GM23338 (cell line): ENCODE measurements around the gene EGFL8. TPM values are rescaled to one million over a fixed set of nuclear protein-coding genes. Genes with fewer than 3 reads are reported as not detected.

Source experiments
- ATAC-seq: fragments of 200-7000 bp; cut with Tn5 transposase; 3 replicates; pipeline ENCODE4 v1.9.1; 2020
- DNase-seq: peaks from one replicate; pipeline ENCODE4 v3.0.0-alpha.2; 2015; ENCODE audit warnings: low spot score
- H2AFZ ChIP-seq: fragments of 200-600 bp; sonication (generic); 2 replicates; pipeline ENCODE4 v1.8.0; 2016; ENCODE audit warnings: antibody characterized with exemption, mild to moderate bottlenecking, moderate library complexity
- H3F3A ChIP-seq: fragments of 200-600 bp; sonication (generic); replicated peaks from 2 replicates; pipeline ENCODE4 v1.8.0; 2017; ENCODE audit warnings: antibody characterized with exemption, mixed run types, low read depth
- H3K27ac ChIP-seq: fragments of 200-600 bp; sonication (generic); 2 replicates; pipeline ENCODE4 v1.6.1; 2016; ENCODE audit warnings: low read depth
- H3K27me3 ChIP-seq: fragments of 200-600 bp; sonication (generic); 2 replicates; pipeline ENCODE4 v1.8.0; 2016; ENCODE audit warnings: mild to moderate bottlenecking, mixed run types, moderate library complexity; ENCODE audit not compliant: insufficient read depth
- H3K36me3 ChIP-seq: fragments of 200-600 bp; sonication (generic); 2 replicates; pipeline ENCODE4 v1.8.0; 2016; ENCODE audit warnings: mild to moderate bottlenecking; ENCODE audit not compliant: insufficient read depth
- H3K4me1 ChIP-seq: fragments of 200-600 bp; sonication (generic); 2 replicates; pipeline ENCODE4 v1.8.0; 2016; ENCODE audit warnings: mild to moderate bottlenecking, moderate library complexity; ENCODE audit not compliant: insufficient read depth
- H3K4me2 ChIP-seq: fragments of 200-600 bp; sonication (generic); 2 replicates; pipeline ENCODE4 v1.7.1; 2017; ENCODE audit warnings: mixed run types
- H3K4me3 ChIP-seq: fragments of 200-600 bp; sonication (generic); 2 replicates; pipeline ENCODE4 v1.6.1; 2016; ENCODE audit warnings: mixed run types
- H3K79me2 ChIP-seq: fragments of 200-600 bp; sonication (generic); replicated peaks from 2 replicates; pipeline ENCODE4 v1.8.0; 2017; ENCODE audit warnings: mild to moderate bottlenecking; ENCODE audit not compliant: insufficient read depth
- H3K9me2 ChIP-seq: fragments of 200-600 bp; sonication (generic); 2 replicates; pipeline ENCODE4 v1.8.0; 2017; ENCODE audit not compliant: insufficient read depth
- H4K20me1 ChIP-seq: fragments of 200-600 bp; sonication (generic); replicated peaks from 2 replicates; pipeline ENCODE4 v1.8.0; 2017; ENCODE audit warnings: mild to moderate bottlenecking; ENCODE audit not compliant: insufficient read depth
- H3K27ac Mint-ChIP-seq: 2 replicates; pipeline ENCODE4 v1.8.0; 2020; ENCODE audit warnings: inconsistent platforms, mild to moderate bottlenecking, moderate library complexity, mixed read lengths
- H3K27me3 Mint-ChIP-seq: 3 replicates; pipeline ENCODE4 v1.8.0; 2022; ENCODE audit warnings: low read depth, mild to moderate bottlenecking, moderate library complexity, mixed read lengths, inconsistent platforms; ENCODE audit not compliant: insufficient read depth, poor library complexity
- H3K36me3 Mint-ChIP-seq: 3 replicates; pipeline ENCODE4 v1.8.0; 2021; ENCODE audit warnings: low read depth, mild to moderate bottlenecking, inconsistent platforms, moderate library complexity, mixed read lengths
- H3K4me1 Mint-ChIP-seq: 3 replicates; pipeline ENCODE4 v1.8.0; 2020; ENCODE audit warnings: mild to moderate bottlenecking, inconsistent platforms, mixed read lengths
- H3K4me3 Mint-ChIP-seq: 3 replicates; pipeline ENCODE4 v1.8.0; 2021; ENCODE audit warnings: moderate library complexity, mild to moderate bottlenecking, inconsistent platforms, mixed read lengths
- H3K9me3 Mint-ChIP-seq: 3 replicates; pipeline ENCODE4 v1.8.0; 2020; ENCODE audit warnings: moderate library complexity, mild to moderate bottlenecking, inconsistent platforms, mixed read lengths
- CREB1 ChIP-seq: fragments of 250-450 bp; sonication (Bioruptor Pico); IDR thresholded peaks from 2 replicates; pipeline ENCODE4 v1.5.0; 2020; ENCODE audit warnings: low read depth, mild to moderate bottlenecking, moderate library complexity
- CTCF ChIP-seq, 2 experiments: fragments of 200-600 bp in 1 of 2; sonication (generic) in 1 of 2; conservative IDR thresholded peaks; 2 replicates each; pipeline versions ENCODE4 v1.5.1 to v1.6.1; 2016 to 2017; ENCODE audit warnings: antibody characterized with exemption in 2 of 2, low read depth in 2 of 2, mild to moderate bottlenecking in 2 of 2, moderate library complexity in 1 of 2
- ETS1 ChIP-seq: IDR thresholded peaks from 2 replicates; pipeline ENCODE4 v1.6.1; 2016; ENCODE audit warnings: antibody characterized with exemption
- EZH2 ChIP-seq: fragments of 200-600 bp; sonication (generic); IDR thresholded peaks from one replicate; pipeline ENCODE4 v1.8.0; 2017; ENCODE audit warnings: antibody characterized with exemption, mild to moderate bottlenecking, low read depth; ENCODE audit not compliant: unreplicated experiment
- EZH2phosphoT487 ChIP-seq: fragments of 200-600 bp; sonication (generic); IDR thresholded peaks from one replicate; pipeline ENCODE4 v1.8.1; 2018; ENCODE audit warnings: antibody characterized with exemption; ENCODE audit not compliant: unreplicated experiment
- JUNB ChIP-seq: IDR thresholded peaks from one replicate; pipeline ENCODE4 v1.6.1; 2016; ENCODE audit warnings: antibody characterized with exemption; ENCODE audit not compliant: unreplicated experiment
- NANOG ChIP-seq: IDR thresholded peaks from 2 replicates; pipeline ENCODE4 v1.6.1; 2016; ENCODE audit warnings: antibody characterized with exemption, borderline replicate concordance
- POLR2AphosphoS5 ChIP-seq: IDR thresholded peaks from 2 replicates; pipeline ENCODE4 v1.6.1; 2016; ENCODE audit warnings: antibody characterized with exemption, low read depth
- REST ChIP-seq: IDR thresholded peaks from one replicate; pipeline ENCODE4 v1.6.1; 2018; ENCODE audit warnings: antibody characterized with exemption; ENCODE audit not compliant: unreplicated experiment
- STAT1 ChIP-seq: IDR thresholded peaks from one replicate; pipeline ENCODE4 v1.6.1; 2016; ENCODE audit warnings: antibody characterized with exemption; ENCODE audit not compliant: unreplicated experiment
- ZNF114 ChIP-seq: fragments of 250-450 bp; sonication (Bioruptor Pico); IDR thresholded peaks from 2 replicates; pipeline ENCODE4 v1.5.0; 2020; ENCODE audit warnings: mild to moderate bottlenecking, moderate library complexity
- ZNF331 ChIP-seq: fragments of 250-450 bp; sonication (Bioruptor Pico); IDR thresholded peaks from 2 replicates; pipeline ENCODE4 v1.5.0; 2020; ENCODE audit warnings: low read depth, mild to moderate bottlenecking, moderate library complexity
- ZNF462 ChIP-seq: fragments of 250-450 bp; sonication (Bioruptor Pico); IDR thresholded peaks from 2 replicates; pipeline ENCODE4 v1.5.0; 2020; ENCODE audit warnings: mild to moderate bottlenecking, moderate library complexity
- polyA plus RNA-seq: library from polyadenylated mRNA; unstranded; fragments of >200 nt; fragmentation: Nextera tagmentation; extraction: Ambion mirVana; gene quantifications from 2 replicates; pipeline ENCODE4 v1.2.1, GENCODE V29; 2016
- total RNA-seq: library from RNA; depleted of rRNA; stranded (reverse); fragments of >200 nt; shearing (Covaris generic); gene quantifications from 2 replicates; pipeline ENCODE4 v1.2.3, GENCODE V29; 2014

EGFL8 gene
- total and polyA plus RNA-seq, 2 experiments from 2014 or later, result 6.1 to 7.4 TPM

- Histone ChIP-seq H3K4me1 (peaks cover 55% of the 10 kb centered on the region), H4K20me1 (no peaks in the 10 kb centered on the region), H3F3A (peaks cover 21% of the 10 kb centered on the region), H3K9me2 (no peaks in the 10 kb centered on the region), H3K36me3 (no peaks in the 10 kb centered on the region), H3K27ac (peak overlapping the region; percentile 97; the same call in 1 of the 2 replicates), H3K27me3 (no peaks in the 10 kb centered on the region), H3K4me3 (peak overlapping the region; percentile 49; the same call in 1 of the 2 replicates), H3K4me2 (peak overlapping the region; percentile 75), H2AFZ (no peak overlapping the region), H3K79me2 (peaks cover 3% of the 10 kb centered on the region; the same call in 1 of the 2 replicates)
- DNase-seq, result no peak
- no peaks in the 10 kb centered on the region; the same call in 2 of the 3 replicates for H3K9me3 Mint-ChIP-seq
- peak overlapping the region; percentile 95 for H3K4me3 Mint-ChIP-seq
- H3K4me1 Mint-ChIP-seq, result peaks cover 57% of the 10 kb centered on the region
- TF ChIP-seq ZNF331 (no peak), ETS1 (no peak), NANOG (no peak), STAT1 (no peak), EZH2phosphoT487 (no peak), ZNF462 (no peak), ZNF114 (no peak), JUNB (no peak), REST (no peak), EZH2 (no peak), POLR2AphosphoS5 (no peak), CTCF (conservative IDR thresholded peaks at IDR 0.05; ENCODE audit: low read depth in 2 of 2) (no peak), CREB1 (CRISPR knock-in tag) (no peak)
- ATAC-seq, result no peak
- peaks cover 19% of the 10 kb centered on the region for H3K27me3 Mint-ChIP-seq
- no peaks in the 10 kb centered on the region for H3K36me3 Mint-ChIP-seq
- H3K27ac Mint-ChIP-seq, result peak overlapping the region; percentile 99; the same call in 1 of the 2 replicates
These were observed 30.0 kb downstream of the EGFL8 start for GRCh38 chr6:32194388-32194787.
